Heart left ventricle (tissue), 13 donors: ENCODE results near the gene FAT4.

Source experiments
- POLR2A ChIP-seq, 2 donors: fragments of 450-650 bp; IDR thresholded peaks; one replicate each; pipeline ENCODE4 v1.6.1; 2017; ENCODE audit warnings: antibody characterized with exemption in 2 of 2, mild to moderate bottlenecking in 2 of 2, moderate library complexity in 2 of 2
- TF ChIP-seq, protein P1 (sequence below), 12 donors: fragments of 200-600 bp; sonication (generic) in 4 of 12; IDR thresholded peaks; one replicate each; pipeline versions ENCODE4 v1.5.0 to v1.8.0; 2018 to 2022; ENCODE audit warnings: antibody characterized with exemption in 12 of 12, mild to moderate bottlenecking in 5 of 12
- donor health status: ischemic (EF 13 %, LVEDD 7.1; RV severe dilation, severe dysfunction).
- donor health status: DM: no; HTN: yes; CAD: no.
- donor health status: DM: no; HTN: no; CAD: no.
- donor health status: ischemic (EF 25% LVEDD 6.9; RV normal size, moderate dysfunction).
- donor health status: ischemic (EF 25% LVEDD 5.7; RV mildly dilated, moderate dysfunction).
- donor health status: ischemic (EF 35%, LVEDD 5.7; RV mildly dilated, moderate dysfunction).
- donor health status: nonischemic (EF 11% LVEDD 7.7; RV severe dilation, severe dysfunction).
- donor health status: DM: yes; HTN: yes; CAD: no.
- donor health status: PGD.
- donor health status: ischemic (EF 29% LVEDD 5.4; RV normal size, mild dysfunction).
- donor health status: nonischemic (EF 23%, LVEDD 6.1; RV moderate dilation, normal function).

DNA sequence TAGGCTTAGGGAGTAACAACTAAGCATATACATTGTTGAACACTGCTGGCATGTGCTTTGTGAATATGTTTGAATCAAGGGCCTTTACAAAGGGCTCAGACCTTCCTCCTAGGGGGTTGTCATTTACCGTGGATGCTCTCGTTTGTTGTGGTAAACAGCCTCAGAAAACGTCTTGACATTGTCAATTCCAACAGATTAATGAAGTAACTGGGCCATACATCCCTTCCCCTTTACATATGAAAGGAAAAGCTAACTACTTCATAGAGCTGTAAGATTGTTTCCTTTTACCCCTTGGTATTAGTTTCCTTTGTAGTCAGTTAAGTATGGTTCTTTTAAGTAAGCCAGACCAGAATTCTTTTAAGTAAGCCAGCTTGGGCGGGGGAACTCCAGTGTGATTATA, 42.9 kb downstream of the FAT4 start:
- TF ChIP-seq, protein P1, sequence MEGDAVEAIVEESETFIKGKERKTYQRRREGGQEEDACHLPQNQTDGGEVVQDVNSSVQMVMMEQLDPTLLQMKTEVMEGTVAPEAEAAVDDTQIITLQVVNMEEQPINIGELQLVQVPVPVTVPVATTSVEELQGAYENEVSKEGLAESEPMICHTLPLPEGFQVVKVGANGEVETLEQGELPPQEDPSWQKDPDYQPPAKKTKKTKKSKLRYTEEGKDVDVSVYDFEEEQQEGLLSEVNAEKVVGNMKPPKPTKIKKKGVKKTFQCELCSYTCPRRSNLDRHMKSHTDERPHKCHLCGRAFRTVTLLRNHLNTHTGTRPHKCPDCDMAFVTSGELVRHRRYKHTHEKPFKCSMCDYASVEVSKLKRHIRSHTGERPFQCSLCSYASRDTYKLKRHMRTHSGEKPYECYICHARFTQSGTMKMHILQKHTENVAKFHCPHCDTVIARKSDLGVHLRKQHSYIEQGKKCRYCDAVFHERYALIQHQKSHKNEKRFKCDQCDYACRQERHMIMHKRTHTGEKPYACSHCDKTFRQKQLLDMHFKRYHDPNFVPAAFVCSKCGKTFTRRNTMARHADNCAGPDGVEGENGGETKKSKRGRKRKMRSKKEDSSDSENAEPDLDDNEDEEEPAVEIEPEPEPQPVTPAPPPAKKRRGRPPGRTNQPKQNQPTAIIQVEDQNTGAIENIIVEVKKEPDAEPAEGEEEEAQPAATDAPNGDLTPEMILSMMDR (IDR thresholded peaks at IDR 0.05), result no peak
- no peak for TF ChIP-seq POLR2A (IDR thresholded peaks at IDR 0.05)
